Transverse colon (tissue), 4 donors: Measurements from ENCODE around the gene PUDP.

Source experiments
- CTCF ChIP-seq, 5 experiments: fragments of 200-600 bp in 3 of 5; fragments of 450-650 bp in 2 of 5; sonication (generic) in 3 of 5; IDR thresholded peaks; 1 replicate in 2 of 5; 2 replicates in 3 of 5; pipeline ENCODE4 v1.5.1; 2016 to 2017; ENCODE audit warnings: antibody characterized with exemption in 5 of 5, inconsistent platforms in 3 of 5, mild to moderate bottlenecking in 2 of 5, moderate library complexity in 1 of 5
- POLR2AphosphoS5 ChIP-seq, 3 donors: sonication (generic); formaldehyde crosslinking; IDR thresholded peaks; one replicate each; pipeline ENCODE4 v1.6.1; 2016; ENCODE audit warnings: antibody characterized with exemption in 3 of 3

- TF ChIP-seq CTCF (IDR thresholded peaks at IDR 0.05) (no peak), POLR2AphosphoS5 (IDR thresholded peaks at IDR 0.05) (no peak)
These were observed 1.1 kb downstream of the PUDP start for GRCh38 chrX:7146703-7147412.
